Retina (tissue), 1 donor: Measurements from ENCODE around the gene TGFBR2.

ENCODE experiments used
- DNase-seq: peaks from one replicate; pipeline ENCODE4 v3.0.0-alpha.2; 2016

The TGFBR2 gene

DNA sequence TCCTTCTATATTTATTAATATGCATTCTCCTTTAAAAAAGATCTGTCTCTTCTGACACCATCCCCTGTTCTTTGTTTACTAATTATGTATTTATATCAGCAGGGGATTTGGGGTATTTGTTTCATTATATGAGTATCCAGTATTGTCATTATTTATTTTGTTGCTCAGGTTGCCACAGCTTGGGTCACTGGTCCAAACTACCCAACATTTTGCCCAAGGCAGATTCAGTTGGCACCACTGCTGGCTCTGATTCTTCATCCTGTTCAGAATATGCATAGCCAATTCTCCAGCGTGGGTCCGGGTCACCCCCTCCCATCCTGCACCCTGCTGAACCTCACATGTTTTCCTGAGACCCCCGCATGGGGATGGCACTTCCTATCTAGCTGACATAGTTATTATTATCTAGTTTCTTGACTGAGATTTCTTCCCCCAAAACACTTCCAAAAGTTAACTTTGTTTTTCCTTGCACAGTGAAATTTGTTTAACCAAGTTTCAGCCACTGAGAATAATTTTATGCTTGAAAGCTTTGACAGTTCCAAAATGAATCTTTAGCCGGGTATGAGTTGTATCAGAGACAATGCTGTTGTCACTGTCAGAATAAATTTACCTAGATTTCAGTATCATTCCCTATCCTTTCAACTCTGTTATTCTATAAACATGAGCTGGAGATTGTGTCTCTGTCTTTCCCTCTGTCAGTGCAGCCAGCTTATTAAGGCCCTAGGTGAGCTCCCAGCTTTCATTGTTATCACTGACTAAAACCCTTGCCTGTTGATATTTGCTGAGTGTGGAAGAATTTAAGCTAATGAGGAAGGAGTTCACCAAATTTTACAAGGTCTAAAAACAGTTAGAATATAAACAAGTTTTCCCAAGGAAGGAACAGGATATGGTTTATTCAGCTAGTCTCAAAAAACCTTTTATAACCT lies 70.3 kb downstream of the TGFBR2 start:
- DNase-seq, result no peak

DNA sequence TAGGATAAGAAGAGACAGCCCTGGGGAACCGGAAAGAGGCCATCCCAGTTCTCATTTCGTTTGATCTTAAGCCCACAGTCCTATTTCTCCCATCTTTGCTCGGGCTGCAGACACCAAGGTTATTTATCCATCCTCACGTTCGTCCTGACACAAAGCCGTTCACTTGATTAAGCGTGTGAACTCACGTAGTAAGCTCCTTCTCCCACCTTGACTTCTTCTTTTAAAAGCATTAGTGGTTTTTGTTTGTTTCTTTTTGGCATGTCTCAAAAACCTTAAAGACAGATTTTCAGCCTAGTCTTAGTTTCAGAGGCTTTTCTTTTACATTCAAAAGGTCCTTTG lies 70.9 kb downstream of the TGFBR2 start:
- no peak for DNase-seq

DNA sequence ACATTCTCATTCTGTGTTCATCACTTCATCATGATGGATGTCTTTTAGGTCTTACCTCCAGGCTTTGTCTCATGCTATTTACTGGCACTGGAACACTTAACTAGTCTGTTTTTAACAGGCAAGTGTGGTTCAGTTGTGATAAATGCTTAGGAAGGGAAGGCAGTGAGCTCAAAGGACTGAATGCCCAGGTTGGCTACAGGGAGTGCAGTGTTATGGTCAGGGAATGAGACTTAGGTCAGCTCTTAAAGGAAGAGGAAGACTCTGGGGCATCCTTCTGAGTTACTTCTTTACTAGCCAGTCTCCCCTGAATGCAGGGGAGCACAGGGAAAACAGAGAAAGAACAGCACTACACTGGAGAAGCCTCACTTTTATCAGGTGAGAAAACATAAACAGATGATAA lies 72.6 kb downstream of the TGFBR2 start:
- DNase-seq, result no peak

DNA sequence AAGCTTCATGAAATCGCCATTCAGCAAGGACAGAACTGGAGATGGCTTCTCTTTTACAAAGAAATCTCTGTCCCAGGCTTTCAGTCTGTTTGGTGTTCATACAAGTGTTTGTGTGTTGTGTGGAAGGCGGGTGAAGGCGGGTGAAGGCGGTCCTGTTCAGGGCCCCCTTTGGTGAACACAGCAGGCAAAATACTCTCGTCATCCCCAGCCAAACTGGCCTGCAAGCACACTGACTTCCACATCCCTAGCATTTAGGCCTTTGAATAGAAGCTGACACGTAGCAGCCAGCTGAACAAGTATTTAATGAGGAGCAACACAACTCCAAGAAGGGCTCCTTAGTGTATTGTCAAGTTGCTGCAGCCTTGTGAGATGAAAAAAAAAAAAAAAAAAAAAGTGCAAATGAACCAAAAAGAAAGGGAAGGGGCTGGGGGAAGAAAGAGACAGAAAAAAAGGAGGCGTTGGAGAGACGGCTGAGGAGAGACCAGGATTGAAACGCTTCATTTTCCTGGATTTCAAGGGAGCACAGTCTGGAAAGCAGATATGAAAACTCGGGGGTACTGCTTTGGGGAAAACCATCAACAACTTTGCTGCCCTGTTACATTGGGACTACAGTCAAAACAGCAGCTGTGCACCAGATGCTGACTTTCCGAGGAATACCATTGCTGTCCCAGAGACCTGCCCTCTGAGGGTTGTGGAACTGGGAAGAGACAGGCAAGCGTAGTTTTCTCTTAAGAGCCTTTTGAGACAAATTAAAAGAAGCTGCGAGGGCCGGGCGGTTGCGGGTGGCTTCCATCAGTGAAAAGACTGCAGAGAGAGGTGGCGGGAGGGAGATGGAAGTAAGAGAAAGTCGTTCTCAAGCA lies 74.6 kb downstream of the TGFBR2 start:
- peak; percentile 44 for DNase-seq

DNA sequence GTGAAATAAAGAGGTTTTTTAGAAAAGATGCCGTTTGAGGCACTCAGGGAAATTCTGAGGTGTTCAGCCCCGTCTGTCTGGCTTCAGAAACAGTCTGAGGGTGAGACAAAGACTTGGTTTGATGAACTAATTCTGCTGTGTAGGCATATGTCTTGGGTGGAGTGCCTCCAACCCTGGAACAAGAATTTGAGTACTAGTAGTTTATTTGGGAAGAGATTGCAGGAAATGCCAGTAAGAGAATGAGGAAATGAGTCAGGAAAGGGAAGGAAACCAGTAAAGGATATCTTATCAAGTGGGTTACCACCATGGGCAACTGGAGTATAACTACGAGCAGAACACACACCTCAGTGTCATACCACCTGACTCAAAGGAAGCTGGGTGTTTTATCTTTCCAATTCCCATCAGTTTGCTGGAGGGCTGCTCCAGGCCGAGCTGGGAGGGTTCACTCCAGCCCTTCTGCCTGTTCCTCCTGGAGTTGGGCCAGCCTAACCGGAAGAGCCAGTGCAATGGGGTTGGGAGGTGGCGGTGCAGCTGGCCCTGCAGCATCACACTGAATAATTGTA lies 75.3 kb downstream of the TGFBR2 start:
- DNase-seq, result no peak

DNA sequence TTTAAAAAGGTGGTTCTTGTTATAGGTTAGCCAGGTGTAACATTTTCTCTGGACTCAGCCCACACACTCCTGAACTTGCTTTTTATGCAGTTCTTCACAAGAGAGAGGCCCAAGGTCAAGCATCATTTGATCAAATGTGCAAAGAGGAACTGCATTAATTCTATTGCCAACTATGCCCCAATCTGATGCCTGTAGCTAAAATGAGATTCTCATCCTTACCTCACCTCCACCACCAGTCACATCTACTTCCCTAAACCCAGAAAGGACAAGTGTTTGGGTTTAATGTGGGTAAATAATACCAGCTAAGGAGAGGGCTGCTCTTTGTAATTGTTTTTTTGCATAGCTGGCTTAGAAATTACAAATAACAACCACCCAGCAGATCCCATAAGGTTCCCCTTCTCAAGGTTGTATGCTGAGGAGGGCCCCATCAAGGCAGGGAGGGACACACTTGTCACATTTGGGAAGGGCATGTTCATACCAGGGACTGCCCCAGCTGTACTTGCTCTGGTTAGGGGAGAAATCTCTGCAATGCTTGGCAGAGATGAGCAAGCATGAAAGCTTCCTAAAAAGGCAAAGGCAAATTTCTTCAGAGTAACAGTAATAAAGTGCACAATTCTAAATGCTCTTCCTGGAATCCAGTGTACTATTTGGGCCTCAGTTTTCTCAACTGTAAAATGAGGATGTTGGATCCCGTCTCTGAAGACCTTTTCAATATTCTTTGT lies 76.2 kb downstream of the TGFBR2 start:
- no peak for DNase-seq

DNA sequence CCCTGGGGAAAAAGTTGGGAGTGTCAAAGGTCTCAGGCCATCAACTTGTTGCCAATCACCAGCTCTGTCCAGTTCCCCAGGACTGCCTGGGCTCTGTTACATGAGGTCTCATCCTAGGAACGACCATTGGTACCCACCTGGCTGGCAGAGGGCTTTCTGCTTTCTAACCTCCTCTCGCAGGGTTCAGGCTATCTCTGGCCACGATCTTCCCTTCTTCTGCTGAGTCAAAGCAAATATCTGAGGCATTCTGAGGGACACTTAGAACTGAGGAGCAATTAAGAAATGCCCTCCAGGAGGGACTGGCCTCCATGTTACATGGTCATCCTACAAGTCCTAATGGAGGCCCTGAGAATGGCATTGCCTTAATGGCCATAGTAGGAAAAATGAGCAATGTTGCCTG lies 77.4 kb downstream of the TGFBR2 start:
- no peak for DNase-seq

DNA sequence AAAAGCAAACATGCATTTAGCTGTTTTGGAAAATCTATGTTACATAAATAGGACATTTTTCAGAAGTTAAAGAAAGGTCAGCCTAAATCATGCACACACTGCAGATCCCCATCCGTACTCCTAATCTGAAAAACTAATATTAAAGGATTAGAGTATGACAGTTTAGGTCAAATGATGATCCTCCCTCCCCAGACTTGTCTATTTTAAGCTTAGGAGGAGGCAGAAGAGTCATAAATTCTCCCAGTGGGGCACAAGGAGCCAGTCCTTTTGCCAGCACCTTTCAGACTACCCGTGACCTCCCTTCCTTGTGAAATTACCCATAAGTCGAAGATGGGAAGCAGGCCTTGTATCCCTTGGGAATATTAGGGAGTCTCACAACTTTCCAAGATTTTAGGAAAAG lies 78.0 kb downstream of the TGFBR2 start:
- DNase-seq, result no peak

DNA sequence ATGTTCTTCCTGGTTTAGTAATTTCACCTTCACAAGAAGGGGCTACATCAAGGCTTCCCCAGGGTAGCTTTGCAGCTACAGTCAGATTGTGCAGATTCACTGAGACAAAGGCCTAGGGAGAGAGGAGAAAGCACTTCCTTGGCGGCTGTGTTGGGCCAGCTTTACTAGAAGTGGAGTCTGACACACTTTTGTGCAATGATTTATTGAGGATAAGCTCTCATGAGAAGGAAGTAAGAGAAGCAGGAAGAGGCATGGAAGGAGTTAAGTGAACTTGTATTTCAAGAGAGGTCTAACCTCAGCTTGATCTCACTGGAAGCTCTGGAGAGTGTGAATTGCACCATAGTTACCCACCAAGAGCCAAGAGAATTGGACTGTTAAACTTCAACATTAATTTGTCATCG lies 78.9 kb downstream of the TGFBR2 start:
- no peak for DNase-seq

DNA sequence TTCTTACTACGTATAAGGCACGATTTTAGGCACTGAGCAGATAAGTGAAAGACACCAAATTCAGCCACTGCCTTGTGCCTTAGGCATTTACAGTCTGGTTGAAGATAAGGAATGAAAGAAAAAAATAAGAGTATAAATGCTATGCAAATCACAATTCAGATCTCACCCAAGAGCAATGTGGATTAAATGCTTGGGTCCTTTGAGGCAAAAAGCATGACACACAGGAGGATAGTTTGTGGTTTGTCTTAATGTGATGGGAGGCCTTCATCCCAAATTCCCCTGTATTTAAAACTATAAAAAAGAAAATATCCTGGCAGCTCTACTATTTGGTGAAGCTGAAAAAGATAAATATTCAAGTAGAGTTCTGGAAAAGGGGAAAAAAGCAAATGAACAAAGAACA lies 79.8 kb downstream of the TGFBR2 start:
- DNase-seq, result no peak

DNA sequence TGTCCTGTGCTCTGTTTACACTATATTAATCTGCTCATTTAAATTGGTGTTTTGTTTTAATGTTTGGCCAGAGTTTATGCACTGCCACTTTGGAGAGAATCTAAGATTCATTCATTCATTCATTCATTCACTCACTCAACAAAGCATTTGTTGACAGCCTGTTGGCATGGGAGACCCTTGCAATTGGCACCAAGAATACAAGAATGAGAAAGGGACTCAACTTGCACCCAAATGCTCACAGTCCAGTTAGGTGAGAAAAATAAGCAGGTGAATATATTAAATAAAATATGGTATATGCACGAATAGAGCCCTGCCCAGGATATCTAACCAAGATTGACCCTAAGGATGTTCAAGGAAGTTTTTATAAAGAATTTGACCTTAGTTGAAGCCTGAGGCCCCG lies 80.4 kb downstream of the TGFBR2 start:
- DNase-seq, result no peak

DNA sequence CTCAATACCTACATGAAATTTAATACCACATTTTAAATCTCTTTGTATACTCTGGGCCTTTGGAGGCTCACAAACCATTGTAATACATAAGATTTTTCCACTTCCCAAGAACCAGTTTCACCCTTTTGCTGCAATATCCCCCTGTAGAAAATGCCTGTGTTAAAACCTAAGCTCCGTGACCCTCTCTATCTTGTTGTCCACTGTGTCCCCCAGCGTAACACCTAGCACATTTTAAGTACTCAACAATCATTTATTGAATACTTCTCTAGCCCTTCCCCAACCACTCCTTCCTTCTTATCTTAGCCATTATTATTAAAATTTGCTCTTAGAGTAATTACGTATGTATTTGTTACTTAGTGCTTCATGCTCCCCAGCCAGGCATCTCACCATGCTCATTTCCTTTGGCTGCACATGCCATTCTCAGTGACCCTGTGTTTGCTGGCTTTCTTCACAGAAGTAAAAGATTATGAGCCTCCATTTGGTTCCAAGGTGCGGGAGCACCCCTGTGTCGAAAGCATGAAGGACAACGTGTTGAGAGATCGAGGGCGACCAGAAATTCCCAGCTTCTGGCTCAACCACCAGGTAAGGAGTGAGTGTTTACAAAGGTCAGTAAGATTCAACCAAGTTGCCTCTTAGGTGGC lies 81.6 kb downstream of the TGFBR2 start:
- DNase-seq, result no peak

DNA sequence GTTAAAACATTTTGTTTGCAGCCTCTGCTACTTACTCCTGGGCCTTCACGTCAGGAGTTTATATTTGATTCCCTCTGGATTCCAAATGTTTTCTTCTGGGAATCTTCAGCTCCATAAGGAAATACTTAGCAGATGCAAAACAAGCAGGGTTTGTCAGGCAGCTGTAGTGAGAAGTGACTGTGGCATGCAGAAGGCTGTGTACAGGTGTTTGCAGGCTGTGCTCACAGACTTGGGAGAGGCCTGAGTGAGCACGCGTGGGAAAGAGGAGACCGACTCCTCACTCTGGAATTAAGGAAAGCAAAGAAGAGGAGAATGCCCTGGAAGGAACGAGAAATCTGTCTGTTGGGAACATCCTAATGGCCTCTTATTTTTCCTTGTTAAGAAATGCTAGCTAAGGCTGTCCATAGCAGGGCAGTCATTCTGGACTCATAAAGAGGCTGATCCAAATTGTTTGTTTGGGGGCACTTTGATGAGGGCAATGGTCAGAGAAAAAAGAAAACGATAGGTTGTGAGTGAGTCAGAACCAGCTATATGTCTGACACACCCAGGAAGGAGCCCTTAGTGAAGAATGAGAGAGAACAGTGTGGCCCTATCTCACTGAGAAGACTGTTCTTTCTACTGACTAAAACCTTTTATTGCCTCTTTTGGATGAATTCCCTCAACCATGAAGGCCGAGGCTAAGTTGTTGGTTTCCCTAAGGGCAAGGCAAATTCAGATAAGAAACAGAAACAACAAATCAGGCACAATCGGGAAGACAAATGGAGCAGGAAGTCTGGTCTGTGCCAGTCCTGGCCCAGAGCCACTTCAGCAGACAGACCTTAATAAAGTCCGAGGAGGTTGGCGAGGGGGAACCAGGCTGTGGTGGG lies 82.6 kb downstream of the TGFBR2 start:
- DNase-seq, result peak; percentile 24

DNA sequence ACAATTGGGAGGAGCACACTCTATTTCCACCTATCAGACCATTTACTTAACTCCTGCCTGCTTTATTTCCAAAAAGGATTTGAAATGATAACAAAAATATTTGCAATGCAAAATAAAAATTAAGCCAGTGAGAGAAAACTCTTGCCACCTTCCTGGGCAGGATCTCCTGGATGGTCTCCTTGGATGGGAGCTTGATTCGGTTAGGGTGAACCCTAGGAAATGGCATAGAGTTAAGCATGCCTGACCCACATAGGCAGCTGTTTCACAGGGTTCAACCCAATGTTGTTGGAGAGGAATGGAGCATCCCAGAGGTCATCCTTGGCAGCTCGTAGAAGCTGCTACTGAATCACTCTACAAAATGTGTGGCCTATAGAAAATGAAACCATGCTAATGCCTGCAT lies 83.8 kb downstream of the TGFBR2 start:
- DNase-seq, result no peak

DNA sequence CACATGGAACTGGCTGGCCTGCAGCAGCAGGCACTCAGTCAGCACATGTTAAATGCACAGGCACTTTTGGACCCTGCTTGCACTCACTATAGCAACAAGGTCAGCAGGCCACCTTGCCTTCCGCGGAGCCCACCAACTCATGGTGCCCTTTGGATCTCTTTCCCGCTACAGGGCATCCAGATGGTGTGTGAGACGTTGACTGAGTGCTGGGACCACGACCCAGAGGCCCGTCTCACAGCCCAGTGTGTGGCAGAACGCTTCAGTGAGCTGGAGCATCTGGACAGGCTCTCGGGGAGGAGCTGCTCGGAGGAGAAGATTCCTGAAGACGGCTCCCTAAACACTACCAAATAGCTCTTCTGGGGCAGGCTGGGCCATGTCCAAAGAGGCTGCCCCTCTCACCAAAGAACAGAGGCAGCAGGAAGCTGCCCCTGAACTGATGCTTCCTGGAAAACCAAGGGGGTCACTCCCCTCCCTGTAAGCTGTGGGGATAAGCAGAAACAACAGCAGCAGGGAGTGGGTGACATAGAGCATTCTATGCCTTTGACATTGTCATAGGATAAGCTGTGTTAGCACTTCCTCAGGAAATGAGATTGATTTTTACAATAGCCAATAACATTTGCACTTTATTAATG lies 85.0 kb downstream of the TGFBR2 start:
- DNase-seq, result peak; percentile 38

DNA sequence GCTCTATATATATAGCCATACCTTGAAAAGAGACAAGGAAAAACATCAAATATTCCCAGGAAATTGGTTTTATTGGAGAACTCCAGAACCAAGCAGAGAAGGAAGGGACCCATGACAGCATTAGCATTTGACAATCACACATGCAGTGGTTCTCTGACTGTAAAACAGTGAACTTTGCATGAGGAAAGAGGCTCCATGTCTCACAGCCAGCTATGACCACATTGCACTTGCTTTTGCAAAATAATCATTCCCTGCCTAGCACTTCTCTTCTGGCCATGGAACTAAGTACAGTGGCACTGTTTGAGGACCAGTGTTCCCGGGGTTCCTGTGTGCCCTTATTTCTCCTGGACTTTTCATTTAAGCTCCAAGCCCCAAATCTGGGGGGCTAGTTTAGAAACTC lies 85.5 kb downstream of the TGFBR2 start:
- DNase-seq, result no peak

DNA sequence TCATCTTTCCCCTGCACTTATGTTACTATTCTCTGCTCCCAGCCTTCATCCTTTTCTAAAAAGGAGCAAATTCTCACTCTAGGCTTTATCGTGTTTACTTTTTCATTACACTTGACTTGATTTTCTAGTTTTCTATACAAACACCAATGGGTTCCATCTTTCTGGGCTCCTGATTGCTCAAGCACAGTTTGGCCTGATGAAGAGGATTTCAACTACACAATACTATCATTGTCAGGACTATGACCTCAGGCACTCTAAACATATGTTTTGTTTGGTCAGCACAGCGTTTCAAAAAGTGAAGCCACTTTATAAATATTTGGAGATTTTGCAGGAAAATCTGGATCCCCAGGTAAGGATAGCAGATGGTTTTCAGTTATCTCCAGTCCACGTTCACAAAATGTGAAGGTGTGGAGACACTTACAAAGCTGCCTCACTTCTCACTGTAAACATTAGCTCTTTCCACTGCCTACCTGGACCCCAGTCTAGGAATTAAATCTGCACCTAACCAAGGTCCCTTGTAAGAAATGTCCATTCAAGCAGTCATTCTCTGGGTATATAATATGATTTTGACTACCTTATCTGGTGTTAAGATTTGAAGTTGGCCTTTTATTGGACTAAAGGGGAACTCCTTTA lies 86.2 kb downstream of the TGFBR2 start:
- DNase-seq, result no peak

DNA sequence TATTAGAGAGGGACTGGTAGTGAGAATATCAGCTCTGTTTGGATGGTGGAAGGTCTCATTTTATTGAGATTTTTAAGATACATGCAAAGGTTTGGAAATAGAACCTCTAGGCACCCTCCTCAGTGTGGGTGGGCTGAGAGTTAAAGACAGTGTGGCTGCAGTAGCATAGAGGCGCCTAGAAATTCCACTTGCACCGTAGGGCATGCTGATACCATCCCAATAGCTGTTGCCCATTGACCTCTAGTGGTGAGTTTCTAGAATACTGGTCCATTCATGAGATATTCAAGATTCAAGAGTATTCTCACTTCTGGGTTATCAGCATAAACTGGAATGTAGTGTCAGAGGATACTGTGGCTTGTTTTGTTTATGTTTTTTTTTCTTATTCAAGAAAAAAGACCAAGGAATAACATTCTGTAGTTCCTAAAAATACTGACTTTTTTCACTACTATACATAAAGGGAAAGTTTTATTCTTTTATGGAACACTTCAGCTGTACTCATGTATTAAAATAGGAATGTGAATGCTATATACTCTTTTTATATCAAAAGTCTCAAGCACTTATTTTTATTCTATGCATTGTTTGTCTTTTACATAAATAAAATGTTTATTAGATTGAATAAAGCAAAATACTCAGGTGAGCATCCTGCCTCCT lies 87.2 kb downstream of the TGFBR2 start:
- DNase-seq, result peak; percentile 47

DNA sequence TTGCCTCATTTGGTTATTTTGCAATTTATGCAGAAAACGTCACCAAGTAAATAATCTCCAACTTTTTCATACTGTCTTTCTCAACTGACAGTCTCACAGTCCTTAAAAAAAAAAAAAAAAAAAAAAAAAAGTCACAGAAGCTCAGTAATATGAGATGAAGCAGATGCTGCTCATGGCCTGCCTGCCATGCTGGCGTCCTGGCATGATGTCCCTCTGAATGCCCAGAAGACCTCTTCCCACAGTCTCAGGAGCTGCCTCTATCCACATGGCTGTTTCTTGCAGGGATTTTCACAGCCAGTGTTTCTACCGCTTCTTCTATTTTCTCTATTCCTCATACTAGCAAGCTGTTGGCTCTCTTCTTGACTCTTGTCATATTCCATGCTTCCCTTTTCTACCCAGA lies 87.7 kb downstream of the TGFBR2 start:
- no peak for DNase-seq

DNA sequence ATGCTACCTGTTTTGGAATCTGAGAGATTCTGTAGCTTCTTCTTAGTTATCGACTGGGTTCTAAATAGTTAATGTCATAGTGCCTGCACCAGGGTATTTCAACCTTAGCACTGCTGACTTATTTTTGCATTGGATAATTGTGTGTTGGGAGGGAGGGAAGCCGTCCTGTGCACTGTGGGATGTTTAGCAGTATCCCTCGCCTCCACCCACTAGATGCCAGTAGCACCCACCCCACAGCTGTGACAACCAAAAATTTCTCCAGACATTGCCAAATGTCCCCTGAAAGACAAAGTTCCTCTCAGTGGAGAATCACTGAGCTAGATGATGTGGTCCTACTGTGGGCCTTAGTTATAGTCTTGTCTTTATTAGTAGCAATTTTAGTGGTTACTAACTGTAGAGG lies 88.3 kb downstream of the TGFBR2 start:
- no peak for DNase-seq
